Measurements from ENCODE around the gene REG1A.

REG1A gene

GRCh38 chr2:79128406-79128805, 8.1 kb downstream of the REG1A start:
- DNase-seq, result no peak

GRCh38 chr2:79129260-79129659, 9.0 kb downstream of the REG1A start:
- no peak for DNase-seq

GRCh38 chr2:79129804-79130203, 9.5 kb downstream of the REG1A start:
- DNase-seq, result no peak

GRCh38 chr2:79131687-79132086, 11.4 kb downstream of the REG1A start:
- no peak for DNase-seq

- no peak for DNase-seq
These were observed 18.1 kb downstream of the REG1A start for GRCh38 chr2:79138385-79138784.

- no peak for DNase-seq
These were observed 19.1 kb downstream of the REG1A start for GRCh38 chr2:79139423-79139822.

GRCh38 chr2:79155826-79156476, 35.7 kb downstream of the REG1A start:
- DNase-seq, result no peak

- no peak for DNase-seq
These were observed 38.7 kb downstream of the REG1A start for GRCh38 chr2:79159030-79159429.

- no peak for DNase-seq
These were observed 39.4 kb downstream of the REG1A start, which contains the start of gene REG3A for GRCh38 chr2:79159653-79160052. Gene REG3A (minus strand): TSS chr2:79159753. CDS start chr2:79159405, 348 bp downstream.

- no peak for DNase-seq
These were observed 41.8 kb downstream of the REG1A start for GRCh38 chr2:79162132-79162531.

GRCh38 chr2:79162801-79163200, 42.5 kb downstream of the REG1A start:
- no peak for DNase-seq

- no peak for DNase-seq
These were observed 51.2 kb downstream of the REG1A start for GRCh38 chr2:79171348-79171958.

Data from activated CD4-positive, CD25-positive, alpha-beta regulatory T cell treated with anti-CD3 and anti-CD28 coated beads, Interleukin-2, amount 50 U/mL, for 72 hours (primary cell).